GF-D8 (cell line): Measurements from ENCODE around the gene BRCA1.
"Not testable (repeated sequence)": the region's sequence is repeated elsewhere in the genome, so short reads cannot be mapped to it uniquely, and the experiment has no call there.

Experiments
- DNase-seq: peaks from one replicate; lab custom pipeline; 2025; lab: John Stamatoyannopoulos, UW

The BRCA1 gene

GRCh38 chr17:43000894-43001293 lies 124.3 kb downstream of the BRCA1 start:
- not testable (repeated sequence) for DNase-seq

GRCh38 chr17:42999003-42999525 lies 126.1 kb downstream of the BRCA1 start:
- DNase-seq, result no peak

GRCh38 chr17:42997984-42998938 lies 126.9 kb downstream of the BRCA1 start, which contains the start of gene RPL27:
RPL27 (plus strand) TSS chr17:42998419; CDS start chr17:42998751, 332 bp downstream.
- peak; percentile 100 for DNase-seq

- no peak for DNase-seq
Measured at GRCh38 chr17:42997390-42997983, 127.7 kb downstream of the BRCA1 start.
